ENCODE data around the gene SHROOM1. TPM values are rescaled to one million over a fixed set of nuclear protein-coding genes. Genes with fewer than 3 reads are reported as not detected.

The SHROOM1 gene
- total RNA-seq, 1 donor from 2014 or later: 10.6 TPM

- DNase-seq (ENCODE audit: low spot score): no peak
These were observed 23.9 kb upstream of the SHROOM1 start for GRCh38 chr5:132854301-132854700.

DNA sequence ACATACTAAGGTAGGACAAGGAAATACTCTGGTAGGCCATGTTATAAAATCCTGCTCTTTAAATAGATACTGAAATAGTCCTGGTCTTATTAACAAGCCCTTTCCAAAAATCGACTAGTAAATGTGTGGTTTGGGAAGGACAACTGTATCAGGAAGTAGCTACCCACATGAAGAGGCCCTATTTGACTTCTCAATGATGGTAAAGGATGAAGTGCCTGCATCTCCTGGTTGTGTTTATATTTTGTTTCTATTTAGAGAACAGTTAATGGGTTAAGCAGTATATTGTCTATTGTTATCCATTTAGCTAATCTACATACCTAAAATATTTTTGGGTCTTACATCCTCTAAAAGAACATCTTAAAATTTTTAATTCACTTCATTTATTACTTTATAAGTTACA is 23.3 kb upstream of the SHROOM1 start:
- no peak for DNase-seq (ENCODE audit: low spot score)

GRCh38 chr5:132853323-132853722 is 22.9 kb upstream of the SHROOM1 start:
- DNase-seq (ENCODE audit: low spot score): no peak

DNA sequence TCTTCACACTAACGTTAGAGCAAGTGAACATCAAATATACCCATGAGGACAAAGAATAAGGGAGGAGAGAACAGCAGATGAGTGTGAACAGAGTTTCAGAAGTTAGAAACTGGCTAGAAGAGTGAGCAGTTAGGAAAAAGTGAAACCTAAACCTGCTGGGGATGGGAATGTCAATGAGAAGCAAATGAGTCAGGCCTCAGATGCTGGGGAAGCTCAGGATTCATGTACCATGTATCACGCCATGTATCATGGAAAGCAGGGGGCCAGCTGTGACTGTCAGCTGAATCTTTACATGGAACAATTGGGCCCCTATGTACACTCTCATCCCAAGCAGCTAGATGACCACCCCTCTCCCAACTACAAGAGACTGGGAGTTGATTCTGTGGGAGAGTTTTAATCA is 19.6 kb upstream of the SHROOM1 start:
- DNase-seq (ENCODE audit: low spot score): no peak

GRCh38 chr5:132849347-132849746 is 18.9 kb upstream of the SHROOM1 start:
- no peak for DNase-seq (ENCODE audit: low spot score)

GRCh38 chr5:132848270-132848669 is 17.8 kb upstream of the SHROOM1 start:
- no peak for DNase-seq (ENCODE audit: low spot score)

- no peak for DNase-seq (ENCODE audit: low spot score)
These were observed 10.9 kb upstream of the SHROOM1 start for GRCh38 chr5:132841305-132841704.

- DNase-seq (ENCODE audit: low spot score): no peak
These were observed 10.4 kb upstream of the SHROOM1 start for GRCh38 chr5:132840896-132841295.

- DNase-seq (ENCODE audit: low spot score): no peak
These were observed 9.9 kb upstream of the SHROOM1 start for GRCh38 chr5:132840313-132840712.

DNA sequence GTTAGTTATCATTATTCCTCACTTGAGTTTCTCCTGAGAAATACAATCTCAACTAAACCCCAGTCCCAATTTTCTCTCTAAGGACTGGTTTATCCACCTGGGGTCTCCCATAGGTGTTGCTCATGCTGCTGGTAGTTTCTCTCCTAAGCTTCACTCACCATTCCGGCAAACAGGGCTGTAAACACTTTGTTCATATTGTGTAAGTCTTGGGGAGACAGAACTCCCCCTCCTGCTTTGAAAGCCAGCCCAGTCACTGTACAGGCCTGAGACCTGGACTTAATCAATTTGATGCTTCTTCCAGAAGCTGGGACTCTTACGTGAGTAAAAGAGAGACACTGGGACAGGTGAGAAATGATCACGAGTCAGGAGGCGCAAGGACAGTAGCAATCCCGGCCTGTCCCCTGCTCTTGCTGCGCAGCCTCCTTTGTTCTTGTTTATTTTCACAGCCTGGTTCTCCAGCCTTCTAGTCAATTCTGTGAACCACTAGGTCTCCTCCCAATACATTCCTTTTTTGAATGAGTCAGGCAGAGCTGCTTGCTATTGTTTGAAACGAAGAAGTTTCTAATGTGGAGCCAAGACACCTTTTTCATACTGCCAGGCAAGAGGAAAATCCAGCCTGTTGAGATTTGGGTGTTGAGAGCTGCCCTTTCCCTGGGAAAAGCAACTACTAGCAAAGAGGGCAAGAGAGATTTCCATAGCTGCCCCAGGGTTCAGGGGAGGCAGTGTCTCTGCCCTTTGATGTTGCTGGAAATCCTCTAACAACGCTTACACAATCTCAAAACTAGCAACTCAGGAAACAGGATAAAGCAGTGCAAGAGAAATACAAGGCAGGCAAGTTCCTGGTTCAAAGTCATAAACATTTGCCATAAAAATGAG is 9.2 kb upstream of the SHROOM1 start:
- no peak for DNase-seq (ENCODE audit: low spot score)

DNA sequence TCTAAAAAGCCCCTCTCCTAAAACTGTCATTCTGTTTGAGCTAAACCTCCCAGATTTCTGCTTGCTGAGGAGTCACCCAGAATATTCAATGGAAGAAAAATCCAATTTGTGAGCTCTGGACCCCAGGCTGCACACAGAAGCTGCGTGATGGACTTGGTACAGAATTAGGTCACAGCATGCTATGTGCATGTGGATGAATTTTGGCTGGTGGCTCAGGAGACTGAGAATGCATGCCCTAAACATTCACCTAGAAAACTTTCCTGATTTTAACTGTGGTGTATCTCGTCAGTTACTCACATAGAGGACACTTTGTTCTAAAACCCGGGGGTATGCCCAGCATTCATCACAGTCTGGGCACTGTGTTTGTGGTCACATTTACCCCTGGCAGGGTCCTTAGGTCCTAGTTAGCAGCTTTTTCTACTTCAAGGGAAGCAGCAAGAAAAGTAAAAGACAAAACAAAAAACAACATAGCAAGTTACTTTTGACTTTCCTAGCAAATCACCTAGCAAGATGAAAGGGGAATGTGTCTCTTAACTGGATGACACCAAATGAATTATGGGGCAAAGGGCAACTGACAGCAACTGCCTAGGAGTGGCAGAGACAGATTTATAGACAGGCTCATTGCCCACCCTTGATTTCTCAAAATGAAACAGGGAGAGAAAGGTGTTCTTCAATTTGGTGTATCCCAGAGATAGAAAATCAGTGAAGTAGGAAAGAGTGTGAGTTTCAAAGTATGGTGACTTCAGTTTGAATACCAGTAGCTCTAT is 8.3 kb upstream of the SHROOM1 start:
- peak; percentile 60 for DNase-seq (ENCODE audit: low spot score)

DNA sequence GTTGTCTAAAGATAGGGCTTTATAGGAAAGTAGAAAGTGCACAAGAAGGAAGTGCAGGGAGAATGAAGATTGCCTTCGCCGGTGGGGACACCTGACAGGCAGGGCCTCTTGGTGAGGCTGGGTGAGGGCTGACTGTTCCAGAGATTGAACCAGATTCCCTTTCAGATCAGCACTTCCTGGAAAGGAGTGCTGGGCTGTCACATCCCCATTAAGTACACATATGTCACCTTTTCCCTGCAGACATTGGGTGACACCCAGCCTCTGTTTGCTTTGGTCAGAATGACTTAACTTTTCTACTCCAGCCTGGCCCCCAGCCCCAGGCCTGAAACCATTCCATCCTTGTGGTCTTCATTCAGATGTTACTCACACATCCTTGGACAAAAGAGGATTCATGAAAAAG is 7.4 kb upstream of the SHROOM1 start:
- peak; percentile 72 for DNase-seq (ENCODE audit: low spot score)

GRCh38 chr5:132836852-132837251 is 6.4 kb upstream of the SHROOM1 start:
- peak; percentile 9 for DNase-seq (ENCODE audit: low spot score)

- DNase-seq (ENCODE audit: low spot score): no peak
These were observed 3.6 kb upstream of the SHROOM1 start for GRCh38 chr5:132834057-132834456.

GRCh38 chr5:132832612-132833011 is 2.2 kb upstream of the SHROOM1 start:
- peak; percentile 1 for DNase-seq (ENCODE audit: low spot score)

- DNase-seq (ENCODE audit: low spot score): peak; percentile 78
These were observed 831 bp upstream of the SHROOM1 start for GRCh38 chr5:132831095-132831860.

DNA sequence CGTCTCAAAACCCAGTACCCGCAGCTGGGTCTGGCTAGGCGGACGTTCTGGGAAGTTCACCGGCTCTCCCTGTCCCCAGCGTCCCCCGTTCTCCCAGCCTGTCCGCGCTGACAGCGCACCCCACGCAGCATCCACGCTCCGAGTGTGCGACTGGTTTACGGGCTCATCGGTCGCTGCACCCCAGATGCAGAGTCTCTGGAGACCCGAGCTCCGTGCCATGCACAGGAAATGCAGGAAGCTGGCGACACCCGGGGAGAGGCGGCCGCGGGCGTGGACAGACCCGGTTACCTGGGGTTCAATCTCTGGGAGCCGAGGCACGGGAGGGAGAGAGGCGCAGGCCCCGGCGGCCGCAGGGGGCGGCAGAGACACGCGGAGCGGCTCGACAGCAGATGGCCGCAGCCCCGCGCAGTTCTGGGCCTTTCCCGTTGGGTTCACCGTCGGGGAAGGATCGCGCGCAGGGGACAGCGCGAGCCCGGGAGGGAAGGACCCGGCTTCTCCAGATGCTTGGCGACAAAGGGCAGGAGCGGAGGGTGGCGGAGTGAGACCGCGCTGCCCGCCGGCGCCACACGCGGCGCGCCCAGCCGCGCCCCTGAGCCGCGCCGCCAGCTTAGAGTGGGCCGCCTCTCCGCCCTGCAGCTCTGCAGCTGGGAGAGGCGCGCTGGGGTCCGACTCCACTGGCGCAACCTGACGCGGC is 558 bp downstream of the SHROOM1 start:
- peak; percentile 94 for DNase-seq (ENCODE audit: low spot score)

- DNase-seq (ENCODE audit: low spot score): no peak
These were observed 1.5 kb downstream of the SHROOM1 start for GRCh38 chr5:132828846-132829494.

DNA sequence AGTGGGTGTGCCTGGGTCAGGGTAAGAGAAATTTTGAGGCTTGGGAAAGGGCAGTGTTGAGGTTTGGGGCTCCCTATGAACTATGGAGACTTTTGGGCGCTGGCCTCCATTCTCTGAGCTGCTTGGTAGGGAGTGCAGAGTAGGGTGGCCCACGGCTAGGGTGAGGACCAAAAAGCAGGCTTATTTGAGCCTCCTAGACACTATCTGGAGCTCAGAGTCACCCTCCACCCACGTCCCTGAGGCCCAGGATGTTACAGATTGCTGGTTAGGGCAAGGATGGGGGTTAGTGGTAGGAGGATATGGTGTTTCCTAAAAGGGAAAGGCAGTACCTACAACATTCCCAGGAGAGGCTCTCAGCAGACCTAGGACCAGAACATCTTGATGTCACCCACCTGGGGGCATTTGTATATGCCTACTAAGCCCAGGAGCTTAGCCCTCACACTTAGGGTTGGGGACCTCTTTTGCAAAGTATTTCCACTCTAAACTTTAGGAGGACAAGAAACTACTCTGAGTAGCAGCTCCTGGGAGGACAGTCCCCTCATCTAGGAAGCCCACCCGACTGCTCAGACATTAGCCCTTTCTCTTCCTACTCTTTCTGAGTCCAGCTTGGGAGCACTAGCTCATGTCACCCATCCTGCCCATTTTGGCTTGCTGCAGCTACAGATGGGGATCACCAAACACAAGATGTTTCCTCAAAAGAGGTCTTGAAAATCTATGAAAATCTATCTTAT is 2.3 kb downstream of the SHROOM1 start:
- DNase-seq (ENCODE audit: low spot score): no peak
